GM04504 (cell line): ENCODE measurements around the gene ACOX1.
A peak's percentile ranks its signal among the peaks of the same experiment; 100 is the strongest.

Source experiments
- DNase-seq: peaks from one replicate; pipeline ENCODE4 v3.0.0-alpha.2; 2012; ENCODE audit warnings: low read depth

The ACOX1 gene

GRCh38 chr17:76008630-76009425 is 29.9 kb upstream of the ACOX1 start:
- no peak for DNase-seq

- no peak for DNase-seq
These were observed 29.2 kb upstream of the ACOX1 start for GRCh38 chr17:76008208-76008607.

- DNase-seq = no peak
These were observed 28.8 kb upstream of the ACOX1 start for GRCh38 chr17:76007850-76008165.

GRCh38 chr17:76007131-76007849 is 28.3 kb upstream of the ACOX1 start:
- no peak for DNase-seq

- peak; percentile 26 for DNase-seq
These were observed 26.5 kb upstream of the ACOX1 start for GRCh38 chr17:76005263-76006149.

GRCh38 chr17:76004750-76005262 is 25.8 kb upstream of the ACOX1 start:
- no peak for DNase-seq

- DNase-seq = no peak
These were observed 24.9 kb upstream of the ACOX1 start for GRCh38 chr17:76003915-76004314.

GRCh38 chr17:76002100-76002499 is 23.1 kb upstream of the ACOX1 start:
- DNase-seq = no peak

- DNase-seq = no peak
These were observed 22.0 kb upstream of the ACOX1 start, which contains the start of gene CDK3 for GRCh38 chr17:76000755-76001521. CDK3 (plus strand) TSS chr17:76000855; CDS start chr17:76001426, 571 bp downstream.

- no peak for DNase-seq
These were observed 21.2 kb upstream of the ACOX1 start for GRCh38 chr17:76000016-76000754.

- DNase-seq = no peak
These were observed 19.4 kb upstream of the ACOX1 start for GRCh38 chr17:75998327-75998795.

- DNase-seq = no peak
These were observed 18.0 kb upstream of the ACOX1 start for GRCh38 chr17:75996665-75997590.

GRCh38 chr17:75995385-75995925 is 16.5 kb upstream of the ACOX1 start:
- no peak for DNase-seq

- DNase-seq = no peak
These were observed 15.9 kb upstream of the ACOX1 start for GRCh38 chr17:75994802-75995370.

- DNase-seq = no peak
These were observed 12.4 kb upstream of the ACOX1 start for GRCh38 chr17:75991396-75991795.

GRCh38 chr17:75987041-75987440 is 8.1 kb upstream of the ACOX1 start:
- no peak for DNase-seq

- DNase-seq = no peak
These were observed 7.0 kb upstream of the ACOX1 start for GRCh38 chr17:75985986-75986385.

- no peak for DNase-seq
These were observed 4.7 kb upstream of the ACOX1 start for GRCh38 chr17:75983501-75984181.
